Neutrophil (primary cell): ENCODE data around the gene TTF1.
A peak's percentile ranks its signal among the peaks of the same experiment; 100 is the strongest.
"Not testable (repeated sequence)": the region's sequence is repeated elsewhere in the genome, so short reads cannot be mapped to it uniquely, and the experiment has no call there.

ENCODE experiments used
- H3K27ac ChIP-seq: fragments of 200-600 bp; sonication (generic); 2 replicates; pipeline ENCODE4 v1.5.1; 2016; ENCODE audit warnings: mild to moderate bottlenecking, moderate library complexity
- H3K27me3 ChIP-seq: fragments of 200-600 bp; sonication (generic); 2 replicates; pipeline ENCODE4 v1.6.0; 2016; ENCODE audit warnings: mild to moderate bottlenecking
- H3K36me3 ChIP-seq: fragments of 200-600 bp; sonication (generic); 2 replicates; pipeline ENCODE4 v1.5.1; 2017
- H3K4me1 ChIP-seq, 2 experiments: fragments of 200-600 bp in 1 of 2; sonication (generic) in 1 of 2; 1 replicate in 1 of 2; 2 replicates in 1 of 2; pipeline versions ENCODE4 v1.5.1 to v1.6.1; 2013 to 2016; ENCODE audit warnings: low read depth in 1 of 2, low read length in 1 of 2, mild to moderate bottlenecking in 1 of 2, moderate library complexity in 1 of 2; ENCODE audit not compliant: control insufficient read depth in 1 of 2, insufficient read depth in 1 of 2
- H3K4me3 ChIP-seq, 2 experiments: fragments of 200-600 bp in 1 of 2; sonication (generic) in 1 of 2; 1 replicate in 1 of 2; 2 replicates in 1 of 2; pipeline ENCODE4 v1.5.1; 2013 to 2016; ENCODE audit warnings: low read depth in 1 of 2, low read length in 1 of 2, mild to moderate bottlenecking in 1 of 2, moderate library complexity in 1 of 2
- H3K9me3 ChIP-seq: fragments of 200-600 bp; sonication (generic); 2 replicates; pipeline ENCODE4 v1.5.1; 2016
- TF ChIP-seq, protein P1 (sequence below): fragments of 200-600 bp; sonication (generic); IDR thresholded peaks from 2 replicates; pipeline ENCODE4 v1.5.1; 2016; ENCODE audit warnings: antibody characterized with exemption

TTF1 gene

DNA sequence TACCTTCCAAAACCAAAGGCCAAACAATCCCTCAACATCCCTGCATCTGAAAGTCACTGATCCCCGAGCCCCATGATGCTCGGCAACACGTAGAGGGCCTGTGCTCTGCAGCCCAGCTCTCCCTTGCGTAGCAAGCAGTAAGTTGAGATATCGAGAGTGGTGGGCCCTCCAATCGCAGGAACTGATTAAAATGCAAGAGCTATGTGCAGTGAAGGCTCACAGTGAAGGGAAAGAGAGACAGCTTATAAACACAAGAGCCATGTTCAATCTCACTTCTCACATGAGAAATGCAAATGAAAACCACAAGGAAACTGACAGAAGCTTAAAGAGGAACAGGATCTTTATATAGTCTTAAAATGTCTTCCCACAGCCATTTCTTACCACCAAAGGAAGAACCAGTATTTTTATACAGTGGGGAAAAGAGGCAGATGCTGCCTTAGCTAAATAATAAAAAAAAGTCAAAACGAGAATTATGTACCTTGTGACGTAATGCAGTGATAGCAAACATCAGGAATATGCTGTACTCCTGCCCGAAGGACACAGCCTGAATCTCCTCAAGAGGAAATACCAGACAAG is 24.6 kb downstream of the TTF1 start:
- Histone ChIP-seq H3K27ac (peak overlapping the region; percentile 71), H3K36me3 (peaks cover 65% of the 10 kb centered on the region), H3K27me3 (no peaks in the 10 kb centered on the region), H3K4me1 (peaks cover 3 to 8% of the 10 kb centered on the region in 2 experiments), H3K9me3 (no peaks in the 10 kb centered on the region), H3K4me3 (no peak overlapping the region)
- TF ChIP-seq, protein P1, sequence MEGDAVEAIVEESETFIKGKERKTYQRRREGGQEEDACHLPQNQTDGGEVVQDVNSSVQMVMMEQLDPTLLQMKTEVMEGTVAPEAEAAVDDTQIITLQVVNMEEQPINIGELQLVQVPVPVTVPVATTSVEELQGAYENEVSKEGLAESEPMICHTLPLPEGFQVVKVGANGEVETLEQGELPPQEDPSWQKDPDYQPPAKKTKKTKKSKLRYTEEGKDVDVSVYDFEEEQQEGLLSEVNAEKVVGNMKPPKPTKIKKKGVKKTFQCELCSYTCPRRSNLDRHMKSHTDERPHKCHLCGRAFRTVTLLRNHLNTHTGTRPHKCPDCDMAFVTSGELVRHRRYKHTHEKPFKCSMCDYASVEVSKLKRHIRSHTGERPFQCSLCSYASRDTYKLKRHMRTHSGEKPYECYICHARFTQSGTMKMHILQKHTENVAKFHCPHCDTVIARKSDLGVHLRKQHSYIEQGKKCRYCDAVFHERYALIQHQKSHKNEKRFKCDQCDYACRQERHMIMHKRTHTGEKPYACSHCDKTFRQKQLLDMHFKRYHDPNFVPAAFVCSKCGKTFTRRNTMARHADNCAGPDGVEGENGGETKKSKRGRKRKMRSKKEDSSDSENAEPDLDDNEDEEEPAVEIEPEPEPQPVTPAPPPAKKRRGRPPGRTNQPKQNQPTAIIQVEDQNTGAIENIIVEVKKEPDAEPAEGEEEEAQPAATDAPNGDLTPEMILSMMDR: no peak

DNA sequence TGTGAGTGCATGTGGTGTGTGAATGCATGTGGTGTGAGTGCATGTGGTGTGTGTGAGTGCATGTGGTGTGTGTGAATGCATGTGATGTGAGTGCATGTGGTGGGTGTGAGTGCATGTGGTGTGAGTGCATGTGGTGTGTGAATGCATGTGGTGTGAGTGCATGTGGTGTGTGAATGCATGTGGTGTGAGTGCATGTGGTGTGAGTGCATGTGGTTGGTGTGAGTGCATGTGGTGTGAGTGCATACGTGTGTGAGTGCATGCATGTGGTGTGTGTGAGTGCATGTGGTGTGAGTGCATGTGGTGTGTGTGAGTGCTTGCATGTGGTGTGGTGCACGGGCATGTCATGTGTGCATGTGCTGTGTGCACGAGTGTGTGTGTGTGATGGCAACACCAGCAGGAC is 28.2 kb downstream of the TTF1 start:
- H3K9me3 ChIP-seq, H3K27ac ChIP-seq, H3K4me3 ChIP-seq, H3K27me3 ChIP-seq: not testable (repeated sequence)
- Histone ChIP-seq H3K4me1 (peaks cover 6 to 13% of the 10 kb centered on the region in 2 experiments), H3K36me3 (peaks cover 45% of the 10 kb centered on the region)

DNA sequence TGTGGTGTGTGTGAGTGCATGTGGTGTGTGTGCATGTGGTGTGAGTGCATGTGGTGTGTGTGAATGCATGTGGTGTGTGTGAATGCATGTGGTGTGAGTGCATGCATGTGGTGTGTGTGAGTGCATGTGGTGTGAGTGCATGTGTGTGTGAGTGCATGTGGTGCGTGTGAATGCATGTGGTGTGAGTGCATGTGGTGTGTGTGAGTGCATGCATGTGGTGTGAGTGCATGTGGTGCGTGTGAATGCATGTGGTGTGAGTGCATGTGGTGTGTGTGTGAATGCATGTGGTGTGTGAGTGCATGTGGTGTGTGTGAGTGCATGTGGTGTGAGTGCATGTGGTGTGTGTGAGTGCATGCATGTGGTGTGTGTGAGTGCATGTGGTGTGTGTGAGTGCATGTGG is 28.9 kb downstream of the TTF1 start:
- Histone ChIP-seq H3K36me3 (peaks cover 42% of the 10 kb centered on the region), H3K4me1 (peaks cover 13 to 20% of the 10 kb centered on the region in 2 experiments)
- H3K27ac ChIP-seq, H3K4me3 ChIP-seq, H3K27me3 ChIP-seq, H3K9me3 ChIP-seq: not testable (repeated sequence)

DNA sequence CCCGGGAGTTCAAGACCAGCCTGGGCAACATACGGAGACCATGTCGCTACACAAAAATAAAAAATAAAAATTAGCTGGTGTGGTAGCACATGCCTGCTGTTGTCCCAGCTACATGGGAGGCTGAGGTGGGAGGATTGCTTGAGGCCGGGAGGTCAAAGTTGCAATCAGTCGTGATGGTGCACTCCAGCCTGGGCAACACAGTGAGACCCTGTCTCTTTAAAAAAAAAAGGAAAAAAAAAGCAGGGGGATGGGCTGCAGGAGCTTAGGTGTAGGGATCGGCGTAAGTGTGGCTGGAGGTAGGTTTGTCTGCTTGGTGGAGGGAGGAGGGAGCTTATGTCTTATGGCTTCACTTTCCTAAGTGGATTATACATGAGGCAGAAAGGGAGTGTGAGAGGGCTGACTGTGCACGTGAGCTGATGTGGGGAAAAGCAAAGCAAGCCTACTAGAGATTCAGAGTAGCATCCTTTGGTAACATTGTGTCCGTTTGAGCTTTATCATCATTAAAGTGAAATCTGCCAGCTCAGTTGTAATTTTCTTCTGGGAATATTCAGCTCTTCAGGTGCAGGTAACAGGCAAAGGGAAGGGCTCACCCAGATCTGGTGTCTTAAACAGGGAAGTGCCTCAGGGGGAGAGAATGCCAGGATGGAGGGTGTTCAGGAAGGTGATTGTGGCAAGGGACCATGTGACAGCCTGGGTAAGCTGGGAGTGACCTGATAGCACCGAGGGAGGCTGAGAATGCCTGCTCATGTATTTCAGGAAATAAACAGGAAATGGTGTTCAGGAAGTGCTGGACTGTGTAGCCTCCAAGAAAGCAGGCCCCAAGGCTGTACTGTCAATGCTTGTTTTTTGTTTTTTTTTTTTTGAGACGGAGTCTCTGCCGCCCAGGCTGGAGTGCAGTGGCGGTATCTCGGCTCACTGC is 34.2 kb downstream of the TTF1 start:
- TF ChIP-seq, protein P1: peak; percentile 10
- Histone ChIP-seq H3K27me3 (no peaks in the 10 kb centered on the region), H3K36me3 (peaks cover 20% of the 10 kb centered on the region), H3K4me1 (peaks cover 30 to 34% of the 10 kb centered on the region in 2 experiments), H3K9me3 (no peaks in the 10 kb centered on the region), H3K27ac (peak overlapping the region; percentile 96), H3K4me3 (peak overlapping the region; percentile 13 to 44)

DNA sequence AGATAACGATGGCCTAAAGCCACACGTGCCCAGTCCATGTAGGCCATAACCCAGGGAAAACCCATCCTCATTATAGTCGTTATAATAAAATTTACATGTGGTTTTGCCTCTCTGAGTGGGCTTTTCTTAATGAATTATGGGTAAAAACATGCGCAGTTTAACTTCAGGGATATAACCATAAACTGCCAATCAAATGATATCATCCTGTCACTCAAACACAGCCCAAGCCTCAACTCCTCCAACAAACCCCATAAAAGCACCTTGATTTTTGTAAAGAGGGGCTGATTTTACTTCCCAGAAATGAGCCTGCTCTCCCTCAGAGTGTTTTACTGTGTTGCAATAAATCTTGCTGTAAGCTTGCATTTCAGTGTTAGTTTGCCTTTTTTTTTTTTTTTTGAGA is 36.0 kb downstream of the TTF1 start:
- peaks cover 3% of the 10 kb centered on the region for H3K36me3 ChIP-seq
- peaks cover 30 to 34% of the 10 kb centered on the region in 2 experiments for H3K4me1 ChIP-seq
- no peaks in the 10 kb centered on the region for H3K27me3 ChIP-seq
- peak overlapping the region; percentile 96 for H3K27ac ChIP-seq
- H3K9me3 ChIP-seq: no peaks in the 10 kb centered on the region
- TF ChIP-seq, protein P1: no peak
- no peak overlapping the region for H3K4me3 ChIP-seq

DNA sequence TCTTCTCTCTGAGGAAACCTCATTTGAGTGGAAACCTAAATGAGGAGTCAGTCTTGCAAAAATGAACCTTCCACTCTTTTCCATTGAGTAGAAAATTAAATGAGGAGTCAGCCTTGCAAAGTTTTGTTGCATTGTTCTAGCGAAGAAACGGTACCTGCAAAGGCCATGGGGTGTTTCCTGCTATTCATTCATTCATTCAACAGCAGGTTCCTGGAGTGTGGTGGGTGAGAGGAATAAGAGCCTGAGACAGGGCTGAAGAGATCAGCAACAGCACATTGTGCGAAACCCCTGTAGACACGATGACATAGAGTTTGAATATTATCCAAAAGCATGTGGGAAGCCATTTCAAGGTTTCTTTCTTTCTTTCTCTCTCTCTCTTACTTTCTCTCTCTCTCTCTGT is 37.2 kb downstream of the TTF1 start:
- no peaks in the 10 kb centered on the region for H3K27me3 ChIP-seq
- H3K36me3 ChIP-seq: no peaks in the 10 kb centered on the region
- H3K4me3 ChIP-seq: no peak overlapping the region
- no peak overlapping the region for H3K27ac ChIP-seq
- TF ChIP-seq, protein P1: no peak
- H3K9me3 ChIP-seq: no peaks in the 10 kb centered on the region
- H3K4me1 ChIP-seq: peaks cover 30 to 34% of the 10 kb centered on the region in 2 experiments
